Endothelial cell of umbilical vein (primary cell): ENCODE measurements around the gene MALL.
"Not testable (repeated sequence)": the region's sequence is repeated elsewhere in the genome, so short reads cannot be mapped to it uniquely, and the experiment has no call there.

Experiments used
- EZH2 ChIP-seq: IDR thresholded peaks from 2 replicates; pipeline ENCODE4 v1.6.1; 2012; ENCODE audit warnings: borderline replicate concordance, low read depth, mild to moderate bottlenecking, moderate library complexity, low read length, inconsistent platforms; ENCODE audit not compliant: severe bottlenecking
- TF ChIP-seq, protein P1 (sequence below), 2 donors: IDR thresholded peaks; 1 replicate in 1 of 2; 2 replicates in 1 of 2; pipeline ENCODE4 v1.5.1; 2011; ENCODE audit warnings: low read length in 2 of 2, mild to moderate bottlenecking in 2 of 2, moderate library complexity in 2 of 2, control low read depth in 1 of 2, inconsistent platforms in 1 of 2, low read depth in 1 of 2; ENCODE audit not compliant: insufficient read depth in 1 of 2; ENCODE audit errors: extremely low read depth in 1 of 2

DNA sequence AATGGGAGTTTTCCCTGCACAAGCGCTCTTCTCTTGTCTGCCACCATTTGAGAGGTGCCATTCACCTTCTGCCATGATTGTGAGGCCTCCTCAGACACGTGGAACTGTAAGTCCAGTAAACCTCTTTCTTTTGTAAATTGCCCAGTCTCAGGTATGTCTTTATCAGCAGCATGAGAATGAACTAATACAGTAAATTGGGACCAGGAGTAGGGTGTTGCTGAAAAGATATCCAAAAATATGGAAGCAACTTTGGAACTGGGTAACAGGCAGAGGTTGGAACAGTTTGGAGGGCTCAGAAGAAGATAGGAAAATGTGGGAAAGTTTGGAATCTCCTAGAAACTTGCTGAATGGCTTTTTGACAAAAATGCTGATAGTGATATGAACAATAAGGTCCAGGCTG lies 38.6 kb upstream of the MALL start:
- TF ChIP-seq, protein P1, sequence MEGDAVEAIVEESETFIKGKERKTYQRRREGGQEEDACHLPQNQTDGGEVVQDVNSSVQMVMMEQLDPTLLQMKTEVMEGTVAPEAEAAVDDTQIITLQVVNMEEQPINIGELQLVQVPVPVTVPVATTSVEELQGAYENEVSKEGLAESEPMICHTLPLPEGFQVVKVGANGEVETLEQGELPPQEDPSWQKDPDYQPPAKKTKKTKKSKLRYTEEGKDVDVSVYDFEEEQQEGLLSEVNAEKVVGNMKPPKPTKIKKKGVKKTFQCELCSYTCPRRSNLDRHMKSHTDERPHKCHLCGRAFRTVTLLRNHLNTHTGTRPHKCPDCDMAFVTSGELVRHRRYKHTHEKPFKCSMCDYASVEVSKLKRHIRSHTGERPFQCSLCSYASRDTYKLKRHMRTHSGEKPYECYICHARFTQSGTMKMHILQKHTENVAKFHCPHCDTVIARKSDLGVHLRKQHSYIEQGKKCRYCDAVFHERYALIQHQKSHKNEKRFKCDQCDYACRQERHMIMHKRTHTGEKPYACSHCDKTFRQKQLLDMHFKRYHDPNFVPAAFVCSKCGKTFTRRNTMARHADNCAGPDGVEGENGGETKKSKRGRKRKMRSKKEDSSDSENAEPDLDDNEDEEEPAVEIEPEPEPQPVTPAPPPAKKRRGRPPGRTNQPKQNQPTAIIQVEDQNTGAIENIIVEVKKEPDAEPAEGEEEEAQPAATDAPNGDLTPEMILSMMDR (IDR thresholded peaks at IDR 0.05; ENCODE audit: extremely low read depth in 1 of 2, insufficient read depth in 1 of 2, low read depth in 1 of 2, low read length in 2 of 2) = not testable (repeated sequence)
- TF ChIP-seq EZH2 = not testable (repeated sequence)
